B cell (primary cell): ENCODE measurements around the gene LEMD2. TPM values are rescaled to one million over a fixed set of nuclear protein-coding genes. Genes with fewer than 3 reads are reported as not detected.

Experiments
- ATAC-seq: fragments of 200-7000 bp; cut with Tn5 transposase; one replicate; pipeline ENCODE4 v1.10.0; 2021; ENCODE audit warnings: low read depth, mild to moderate bottlenecking, moderate number of reproducible peaks, moderate library complexity
- CTCF ChIA-PET: fragments of 350-600 bp; sonication (Branson Sonifier 250); formaldehyde crosslinking; loops from one replicate; lab custom pipeline; 2021; ENCODE audit warnings: antibody characterized with exemption, inconsistent platforms; lab: Charles Lee
- POLR2A ChIA-PET: fragments of 350-600 bp; sonication (Branson Sonifier 250); formaldehyde crosslinking; loops from one replicate; lab custom pipeline; 2021; ENCODE audit warnings: antibody characterized with exemption; lab: Charles Lee
- DNase-seq: peaks from one replicate; pipeline ENCODE4 v3.0.0; 2013
- H2AFZ ChIP-seq: 2 replicates; pipeline ENCODE4 v1.6.1; 2012; ENCODE audit warnings: mild to moderate bottlenecking, low read depth, low read length; ENCODE audit not compliant: insufficient read depth, poor library complexity, severe bottlenecking
- H3K27ac ChIP-seq, 2 donors: 1 replicate in 1 of 2; 2 replicates in 1 of 2; pipeline ENCODE4 v1.5.1; 2012 to 2013; ENCODE audit warnings: low read length in 2 of 2, mild to moderate bottlenecking in 2 of 2, moderate library complexity in 1 of 2
- H3K27me3 ChIP-seq, 4 experiments: fragments of 200-600 bp in 1 of 4; sonication (generic) in 1 of 4; replicated peaks in 1 of 4; 1 replicate in 2 of 4; 2 replicates in 2 of 4; pipeline versions ENCODE4 v1.6.1 to v1.7.0; 2013 to 2016; ENCODE audit warnings: low read length in 3 of 4, mild to moderate bottlenecking in 2 of 4, mixed read lengths in 1 of 4, moderate library complexity in 1 of 4; ENCODE audit not compliant: insufficient read depth in 4 of 4, control insufficient read depth in 3 of 4; ENCODE audit errors: control extremely low read depth in 1 of 4
- H3K36me3 ChIP-seq, 2 experiments: replicated peaks in 1 of 2; 1 replicate in 1 of 2; 2 replicates in 1 of 2; pipeline versions ENCODE4 v1.6.1 to v1.7.1; 2013; ENCODE audit warnings: low read length in 1 of 2; ENCODE audit not compliant: insufficient read depth in 2 of 2, control insufficient read depth in 1 of 2; ENCODE audit errors: control extremely low read depth in 1 of 2, extremely low read depth in 1 of 2
- H3K4me1 ChIP-seq, 2 donors: fragments of 200-600 bp in 1 of 2; sonication (generic) in 1 of 2; 1 replicate in 1 of 2; 2 replicates in 1 of 2; pipeline versions ENCODE4 v1.5.1 to v1.6.1; 2013 to 2017; ENCODE audit warnings: low read length in 2 of 2; ENCODE audit not compliant: control insufficient read depth in 2 of 2, insufficient read depth in 2 of 2
- H3K4me2 ChIP-seq: replicated peaks from 2 replicates; pipeline ENCODE3; 2012; ENCODE audit warnings: mild to moderate bottlenecking, low read depth, low read length; ENCODE audit not compliant: poor library complexity, severe bottlenecking
- H3K4me3 ChIP-seq, 5 experiments: fragments of 200-600 bp in 1 of 5; sonication (generic) in 1 of 5; 1 replicate in 3 of 5; 2 replicates in 2 of 5; pipeline versions ENCODE4 v1.5.1 to v1.7.0; 2011 to 2016; ENCODE audit warnings: low read length in 4 of 5, mild to moderate bottlenecking in 4 of 5, low read depth in 2 of 5, control low read depth in 1 of 5, moderate library complexity in 1 of 5; ENCODE audit not compliant: insufficient read depth in 1 of 5; ENCODE audit errors: control extremely low read depth in 1 of 5, extremely low read depth in 1 of 5
- H3K79me2 ChIP-seq: fragments of 200-600 bp; sonication (generic); one replicate; pipeline ENCODE4 v1.6.0; 2016; ENCODE audit warnings: low read length; ENCODE audit not compliant: control insufficient read depth, insufficient read depth
- H3K9ac ChIP-seq: fragments of 200-600 bp; sonication (generic); 2 replicates; pipeline ENCODE4 v1.6.1; 2017; ENCODE audit warnings: mild to moderate bottlenecking, low read length, moderate library complexity
- H3K9me3 ChIP-seq, 3 donors: one replicate each; pipeline versions ENCODE4 v1.6.1 to v1.7.1; 2013; ENCODE audit warnings: low read length in 2 of 3; ENCODE audit not compliant: control insufficient read depth in 2 of 3, insufficient read depth in 1 of 3; ENCODE audit errors: control extremely low read depth in 1 of 3
- H4K20me1 ChIP-seq: 2 replicates; pipeline ENCODE4 v1.6.0; 2012; ENCODE audit warnings: mild to moderate bottlenecking, low read length; ENCODE audit not compliant: insufficient read depth, control insufficient read depth, poor library complexity, severe bottlenecking
- H3K27ac Mint-ChIP-seq: one replicate; pipeline ENCODE4 v1.8.0; 2021; ENCODE audit warnings: mixed read lengths
- H3K27me3 Mint-ChIP-seq: one replicate; pipeline ENCODE4 v1.8.0; 2021; ENCODE audit warnings: mixed read lengths
- H3K4me1 Mint-ChIP-seq: one replicate; pipeline ENCODE4 v1.8.0; 2021; ENCODE audit warnings: mixed read lengths
- H3K4me3 Mint-ChIP-seq: one replicate; pipeline ENCODE4 v1.8.0; 2021; ENCODE audit warnings: mixed read lengths
- H3K9me3 Mint-ChIP-seq: one replicate; pipeline ENCODE4 v1.8.0; 2022; ENCODE audit warnings: mixed read lengths; ENCODE audit not compliant: insufficient read depth
- EZH2 ChIP-seq: IDR thresholded peaks from 2 replicates; pipeline ENCODE4 v1.6.1; 2012; ENCODE audit warnings: borderline replicate concordance, low read depth, mild to moderate bottlenecking, moderate library complexity, low read length; ENCODE audit not compliant: insufficient read depth, poor library complexity, severe bottlenecking
- WGBS: methylation state at CpG from one replicate; pipeline ENCODE4 v1.1.5; 2013; ENCODE audit warnings: missing lambda C conversion rate; ENCODE audit not compliant: insufficient coverage; 5-methylcytosine and 5-hydroxymethylcytosine counted together
- intact Hi-C: fragments of 100-400 bp; cut with micrococcal nuclease; formaldehyde crosslinking; loops from one replicate; pipeline ENCODE4 v1.10.0; 2022
- polyA plus RNA-seq: library from polyadenylated mRNA; depleted of rRNA; stranded (reverse); fragments of >200 nt; gene quantifications from 2 replicates; pipeline ENCODE4 v1.2.3, GENCODE V29; 2012
- total RNA-seq, 2 donors: library from RNA; stranded (reverse); fragments of 120-200 nt in 1 of 2; gene quantifications; 1 replicate in 1 of 2; 2 replicates in 1 of 2; pipeline versions ENCODE4 v1.2.3 to v1.2.4, GENCODE V29; 2013 to 2022
- TF ChIP-seq, protein P1 (sequence below): fragments of 200-600 bp; IDR thresholded peaks from one replicate; pipeline ENCODE4 v1.8.0; 2022; ENCODE audit warnings: antibody characterized with exemption, mild to moderate bottlenecking

Gene LEMD2
- total and polyA plus RNA-seq, 2 donors (not counting 1 experiment from before 2014, with no cell fraction given) = 58.7 to 113 TPM

DNA sequence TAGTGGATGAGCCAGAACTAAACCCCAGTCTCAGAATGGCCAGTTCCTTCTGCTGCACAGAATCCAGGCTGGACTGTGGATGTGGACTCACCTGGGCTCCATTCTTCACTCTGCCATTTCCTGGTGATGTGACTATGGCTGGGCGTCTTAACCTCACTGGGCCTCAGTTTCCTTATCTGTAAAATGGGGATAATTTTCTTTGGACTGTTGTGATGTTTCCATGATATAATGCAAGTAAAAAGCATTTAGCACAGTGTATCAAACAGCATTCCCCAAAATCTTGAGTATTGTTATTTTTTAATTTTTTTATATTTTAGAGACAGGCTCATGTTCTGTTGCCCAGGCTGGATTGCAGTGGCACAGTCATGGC is 36.3 kb downstream of the LEMD2 start:
- intact Hi-C loops = no loop called here
- no peaks in the 10 kb centered on the region for H3K9me3 Mint-ChIP-seq
- DNase-seq = no peak
- POLR2A ChIA-PET = no interaction called here
- no peak overlapping the region for H2AFZ ChIP-seq
- H4K20me1 ChIP-seq = no peaks in the 10 kb centered on the region
- H3K79me2 ChIP-seq = no peaks in the 10 kb centered on the region
- peaks cover 30% of the 10 kb centered on the region for H3K27me3 Mint-ChIP-seq
- WGBS = no CpG with 5 or more reads among the region's 1 CpG
- peaks cover 0 to 7% (median 2%) of the 10 kb centered on the region in 4 experiments for H3K27me3 ChIP-seq
- no peak overlapping the region for H3K4me3 Mint-ChIP-seq
- no peak overlapping the region for H3K27ac ChIP-seq
- CTCF ChIA-PET = no interaction called here
- H3K9ac ChIP-seq = no peak overlapping the region
- TF ChIP-seq EZH2 = no peak
- TF ChIP-seq, protein P1, sequence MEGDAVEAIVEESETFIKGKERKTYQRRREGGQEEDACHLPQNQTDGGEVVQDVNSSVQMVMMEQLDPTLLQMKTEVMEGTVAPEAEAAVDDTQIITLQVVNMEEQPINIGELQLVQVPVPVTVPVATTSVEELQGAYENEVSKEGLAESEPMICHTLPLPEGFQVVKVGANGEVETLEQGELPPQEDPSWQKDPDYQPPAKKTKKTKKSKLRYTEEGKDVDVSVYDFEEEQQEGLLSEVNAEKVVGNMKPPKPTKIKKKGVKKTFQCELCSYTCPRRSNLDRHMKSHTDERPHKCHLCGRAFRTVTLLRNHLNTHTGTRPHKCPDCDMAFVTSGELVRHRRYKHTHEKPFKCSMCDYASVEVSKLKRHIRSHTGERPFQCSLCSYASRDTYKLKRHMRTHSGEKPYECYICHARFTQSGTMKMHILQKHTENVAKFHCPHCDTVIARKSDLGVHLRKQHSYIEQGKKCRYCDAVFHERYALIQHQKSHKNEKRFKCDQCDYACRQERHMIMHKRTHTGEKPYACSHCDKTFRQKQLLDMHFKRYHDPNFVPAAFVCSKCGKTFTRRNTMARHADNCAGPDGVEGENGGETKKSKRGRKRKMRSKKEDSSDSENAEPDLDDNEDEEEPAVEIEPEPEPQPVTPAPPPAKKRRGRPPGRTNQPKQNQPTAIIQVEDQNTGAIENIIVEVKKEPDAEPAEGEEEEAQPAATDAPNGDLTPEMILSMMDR = no peak
- H3K4me2 ChIP-seq = no peak overlapping the region
- H3K4me1 Mint-ChIP-seq = peaks cover 2% of the 10 kb centered on the region
- no peak overlapping the region for H3K27ac Mint-ChIP-seq
- no peak for ATAC-seq
- no peak overlapping the region for H3K4me3 ChIP-seq
- peaks cover 0 to 3% of the 10 kb centered on the region in 2 donors for H3K4me1 ChIP-seq
- H3K36me3 ChIP-seq = no peaks in the 10 kb centered on the region
- no peaks in the 10 kb centered on the region for H3K9me3 ChIP-seq

DNA sequence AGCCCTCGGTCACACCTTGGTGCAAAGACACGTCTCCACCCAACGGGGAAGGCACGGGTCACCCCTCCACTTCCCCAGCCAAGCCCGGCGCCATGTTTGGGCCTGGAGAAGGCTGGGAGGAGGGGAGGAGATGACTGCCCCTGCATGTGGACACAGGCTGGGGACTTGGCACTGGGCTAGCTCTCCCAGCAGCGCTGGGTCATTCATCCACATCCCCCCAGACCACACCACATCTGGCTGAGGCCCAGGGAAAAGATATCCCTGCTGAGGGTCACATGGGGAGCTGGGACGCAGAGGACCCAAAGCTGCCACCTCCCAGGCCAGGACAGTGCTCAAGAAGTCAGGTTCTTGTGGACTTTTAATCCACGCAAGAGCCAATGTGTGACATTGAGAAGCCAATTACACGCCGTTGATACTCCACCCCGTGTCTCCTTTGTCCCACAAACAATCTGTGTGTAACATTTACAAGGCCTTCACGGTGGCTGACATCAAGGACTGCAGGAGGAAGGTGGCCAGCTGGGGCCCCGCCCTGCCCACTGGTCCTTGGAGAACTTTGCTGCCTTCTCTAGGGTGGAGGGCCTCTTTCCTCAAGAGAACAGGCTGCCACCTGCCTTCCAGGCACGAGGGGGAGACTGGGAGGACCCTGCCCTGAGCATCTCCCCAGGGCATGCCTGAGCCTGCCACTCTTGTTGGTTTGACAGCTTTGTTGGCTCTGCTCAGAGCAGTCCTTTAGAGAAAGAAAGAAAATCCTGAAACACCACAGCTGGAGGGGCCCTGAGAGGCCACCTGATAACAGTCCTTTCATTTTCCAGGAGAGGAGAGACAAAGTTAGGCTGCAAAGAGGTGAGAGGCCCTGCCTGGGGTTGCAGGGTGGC is 36.9 kb downstream of the LEMD2 start:
- no peak overlapping the region for H3K4me3 Mint-ChIP-seq
- Histone ChIP-seq H3K36me3 (no peaks in the 10 kb centered on the region), H2AFZ (no peak overlapping the region), H3K27me3 (peaks cover 0 to 7% (median 3%) of the 10 kb centered on the region in 4 experiments), H3K4me2 (no peak overlapping the region), H3K9ac (no peak overlapping the region), H3K4me3 (no peak overlapping the region), H3K79me2 (no peaks in the 10 kb centered on the region), H3K4me1 (peaks cover 0 to 3% of the 10 kb centered on the region in 2 donors), H4K20me1 (no peaks in the 10 kb centered on the region), H3K27ac (no peak overlapping the region), H3K9me3 (no peaks in the 10 kb centered on the region)
- no peak overlapping the region for H3K27ac Mint-ChIP-seq
- WGBS = 65% methylated on average over 9 of the region's 15 CpGs
- intact Hi-C loops = no loop called here
- no peaks in the 10 kb centered on the region for H3K9me3 Mint-ChIP-seq
- H3K27me3 Mint-ChIP-seq = peaks cover 30% of the 10 kb centered on the region
- ChIA-PET CTCF (no interaction called here), POLR2A (no interaction called here)
- no peak for DNase-seq
- TF ChIP-seq EZH2 = no peak
- TF ChIP-seq, protein P1 = no peak
- ATAC-seq = no peak
- peaks cover 2% of the 10 kb centered on the region for H3K4me1 Mint-ChIP-seq
